Upper lobe of left lung (tissue), 6 donors: Measurements from ENCODE around the gene GRIK4. TPM values are rescaled to one million over a fixed set of nuclear protein-coding genes. Genes with fewer than 3 reads are reported as not detected.

ENCODE experiments used
- ATAC-seq, 2 donors: fragments of 200-7000 bp; cut with Tn5 transposase; one replicate each; pipeline ENCODE4 v1.9.1; 2022; ENCODE audit warnings: mild to moderate bottlenecking in 2 of 2, moderate library complexity in 2 of 2; ENCODE audit not compliant: low FRiP score in 2 of 2
- DNase-seq, 2 donors: peaks; one replicate each; pipeline ENCODE4 v3.0.0-alpha.2; 2019 to 2020
- H3K27ac ChIP-seq, 4 donors: fragments of 200-600 bp; sonication (generic); one replicate each; pipeline ENCODE4 v1.5.1; 2016 to 2019
- H3K27me3 ChIP-seq, 4 donors: fragments of 200-600 bp; sonication (generic); one replicate each; pipeline ENCODE4 v1.5.1; 2017 to 2019
- H3K36me3 ChIP-seq, 4 donors: fragments of 200-600 bp; sonication (generic); one replicate each; pipeline ENCODE4 v1.5.1; 2016 to 2019
- H3K4me1 ChIP-seq, 4 donors: fragments of 200-600 bp; sonication (generic); one replicate each; pipeline ENCODE4 v1.5.1; 2018 to 2019
- H3K4me3 ChIP-seq, 4 donors: fragments of 200-600 bp; sonication (generic); one replicate each; pipeline ENCODE4 v1.5.1; 2017 to 2019; ENCODE audit warnings: mild to moderate bottlenecking in 2 of 4, moderate library complexity in 1 of 4
- H3K9me3 ChIP-seq, 4 donors: fragments of 200-600 bp; sonication (generic); one replicate each; pipeline ENCODE4 v1.5.1; 2018 to 2019
- CTCF ChIP-seq, 6 experiments: fragments of 450-650 bp in 4 of 6; fragments of 200-600 bp in 2 of 6; sonication (generic) in 2 of 6; IDR thresholded peaks; one replicate each; pipeline ENCODE4 v1.5.1; 2016 to 2019; ENCODE audit warnings: antibody characterized with exemption in 6 of 6
- EP300 ChIP-seq, 4 donors: sonication (generic); formaldehyde crosslinking; IDR thresholded peaks; one replicate each; pipeline ENCODE4 v1.5.1; 2017; ENCODE audit warnings: antibody characterized with exemption in 4 of 4, control low read depth in 2 of 4
- POLR2A ChIP-seq, 4 donors: fragments of 450-650 bp; IDR thresholded peaks; one replicate each; pipeline ENCODE4 v1.5.1; 2016 to 2017; ENCODE audit warnings: antibody characterized with exemption in 4 of 4, mild to moderate bottlenecking in 2 of 4
- POLR2AphosphoS5 ChIP-seq, 2 donors: sonication (generic); formaldehyde crosslinking; IDR thresholded peaks; one replicate each; pipeline ENCODE4 v1.5.1; 2017; ENCODE audit warnings: antibody characterized with exemption in 2 of 2
- WGBS, 2 donors: methylation state at CpG; one replicate each; pipeline ENCODE4 v1.1.5; 2017 to 2018; 5-methylcytosine and 5-hydroxymethylcytosine counted together
- total RNA-seq, 6 donors: library from RNA; depleted of rRNA in 4 of 6; stranded (reverse); fragments of >200 nt in 4 of 6; gene quantifications; one replicate each; pipeline versions ENCODE4 v1.1.0 to v1.2.1, GENCODE V29; 2016 to 2021
- donor health status: DM: no; HTN: no; CAD: no; lungs with moderate emphysema.
- donor health status: DM: no; HTN: yes; CAD: no; lungs with severe emphysema.

Gene GRIK4
- total RNA-seq, 6 donors from 2014 or later = 0.30 to 8.4 (median 0.78) TPM

- TF ChIP-seq CTCF (IDR thresholded peaks at IDR 0.05) (peak in 1 of 6 experiments; percentile 10), POLR2AphosphoS5 (IDR thresholded peaks at IDR 0.05) (peak; percentile 74 to 76), EP300 (IDR thresholded peaks at IDR 0.05) (peak in 1 of 4 donors; percentile 4), POLR2A (IDR thresholded peaks at IDR 0.05) (peak in 3 of 4 donors; percentile 32 to 70 (median 65))
- Histone ChIP-seq H3K27ac (peak within 1 kb of the TSS; percentile 83 to 88 (median 87)), H3K4me3 (peak within 1 kb of the TSS; percentile 67 to 97 (median 77)), H3K36me3 (no peaks in the 10 kb centered on the region), H3K9me3 (no peaks in the 10 kb centered on the region), H3K4me1 (peaks cover 6 to 35% (median 14%) of the 10 kb centered on the region in 4 donors), H3K27me3 (no peaks in the 10 kb centered on the region)
- ATAC-seq (peak; percentile 91 to 95), DNase-seq (peak; percentile 86 to 95)
- WGBS, 2 donors = 1 to 2% methylated on average over 14 to 39 of the region's 54 CpGs
Measured at GRCh38 chr11:121023848-121024751, 512.6 kb downstream of the GRIK4 start, which contains the start of gene TBCEL. TSS of gene TBCEL (plus strand) at chr11:121024102. CDS start at chr11:121045691, 21,589 bp downstream.

GRCh38 chr11:121024989-121025388 lies 513.4 kb downstream of the GRIK4 start:
- H3K36me3 ChIP-seq = no peaks in the 10 kb centered on the region
- no peaks in the 10 kb centered on the region for H3K9me3 ChIP-seq
- no peaks in the 10 kb centered on the region for H3K27me3 ChIP-seq
- ATAC-seq (peak; percentile 71 to 91), DNase-seq (peak in 1 of 2 donors; percentile 74)
- peak overlapping the region; percentile 67 to 97 (median 77) for H3K4me3 ChIP-seq
- peaks cover 9 to 37% (median 16%) of the 10 kb centered on the region in 4 donors for H3K4me1 ChIP-seq
- 48 to 60% methylated on average over 3 of the region's 3 CpGs for WGBS, 2 donors
- H3K27ac ChIP-seq = peak overlapping the region in 3 of 4 donors; percentile 86 to 88 (median 88)
- TF ChIP-seq POLR2A (IDR thresholded peaks at IDR 0.05) (peak in 1 of 4 donors; percentile 24), CTCF (IDR thresholded peaks at IDR 0.05) (no peak), POLR2AphosphoS5 (IDR thresholded peaks at IDR 0.05) (no peak), EP300 (IDR thresholded peaks at IDR 0.05) (no peak)

DNA sequence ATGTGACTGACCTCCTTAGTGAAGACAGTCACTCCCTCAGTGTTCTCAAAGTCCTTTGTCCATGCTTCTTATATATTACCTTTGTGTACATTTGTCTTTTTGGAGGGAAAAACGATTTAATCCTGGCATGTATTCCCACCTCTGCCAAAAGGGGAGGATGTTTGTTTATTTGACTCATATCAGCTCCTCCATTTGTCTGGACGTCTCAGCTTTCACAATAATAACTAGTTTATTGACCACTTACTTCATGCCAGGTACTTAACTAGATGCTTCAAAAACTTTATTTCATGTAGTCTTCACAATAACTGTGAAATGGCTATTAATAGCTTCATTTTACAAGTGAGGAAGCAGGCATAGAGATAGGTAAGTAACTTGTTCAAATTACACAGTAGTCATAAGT lies 517.6 kb downstream of the GRIK4 start:
- H3K4me3 ChIP-seq = no peak overlapping the region
- 24% methylated on average over 2 of the region's 2 CpGs for WGBS, 2 donors
- H3K27ac ChIP-seq = no peak overlapping the region
- no peaks in the 10 kb centered on the region for H3K36me3 ChIP-seq
- no peak for TF ChIP-seq POLR2A (IDR thresholded peaks at IDR 0.05)
- no peak for TF ChIP-seq POLR2AphosphoS5 (IDR thresholded peaks at IDR 0.05)
- no peak for TF ChIP-seq EP300 (IDR thresholded peaks at IDR 0.05)
- no peak for TF ChIP-seq CTCF (IDR thresholded peaks at IDR 0.05)
- no peaks in the 10 kb centered on the region for H3K27me3 ChIP-seq
- peaks cover 9 to 30% (median 16%) of the 10 kb centered on the region in 4 donors for H3K4me1 ChIP-seq
- ATAC-seq = no peak
- H3K9me3 ChIP-seq = no peaks in the 10 kb centered on the region
- DNase-seq = no peak

GRCh38 chr11:121029813-121030445 lies 518.4 kb downstream of the GRIK4 start:
- TF ChIP-seq POLR2AphosphoS5 (IDR thresholded peaks at IDR 0.05) = no peak
- TF ChIP-seq EP300 (IDR thresholded peaks at IDR 0.05) = no peak
- TF ChIP-seq CTCF (IDR thresholded peaks at IDR 0.05) = no peak
- no peak for TF ChIP-seq POLR2A (IDR thresholded peaks at IDR 0.05)
- Histone ChIP-seq H3K4me3 (no peak overlapping the region), H3K36me3 (no peaks in the 10 kb centered on the region), H3K9me3 (no peaks in the 10 kb centered on the region), H3K4me1 (peaks cover 9 to 24% (median 11%) of the 10 kb centered on the region in 4 donors), H3K27me3 (no peaks in the 10 kb centered on the region), H3K27ac (no peak overlapping the region)
- DNase-seq (no peak), ATAC-seq (no peak)
- 34 to 37% methylated on average over 3 of the region's 3 CpGs for WGBS, 2 donors
